ENCODE measurements around the gene KNOP1. TPM values are rescaled to one million over a fixed set of nuclear protein-coding genes. Genes with fewer than 3 reads are reported as not detected.

The KNOP1 gene
- total RNA-seq, 6 experiments from 2014 or later: 11.0 to 16.3 (median 13.9) TPM

DNA sequence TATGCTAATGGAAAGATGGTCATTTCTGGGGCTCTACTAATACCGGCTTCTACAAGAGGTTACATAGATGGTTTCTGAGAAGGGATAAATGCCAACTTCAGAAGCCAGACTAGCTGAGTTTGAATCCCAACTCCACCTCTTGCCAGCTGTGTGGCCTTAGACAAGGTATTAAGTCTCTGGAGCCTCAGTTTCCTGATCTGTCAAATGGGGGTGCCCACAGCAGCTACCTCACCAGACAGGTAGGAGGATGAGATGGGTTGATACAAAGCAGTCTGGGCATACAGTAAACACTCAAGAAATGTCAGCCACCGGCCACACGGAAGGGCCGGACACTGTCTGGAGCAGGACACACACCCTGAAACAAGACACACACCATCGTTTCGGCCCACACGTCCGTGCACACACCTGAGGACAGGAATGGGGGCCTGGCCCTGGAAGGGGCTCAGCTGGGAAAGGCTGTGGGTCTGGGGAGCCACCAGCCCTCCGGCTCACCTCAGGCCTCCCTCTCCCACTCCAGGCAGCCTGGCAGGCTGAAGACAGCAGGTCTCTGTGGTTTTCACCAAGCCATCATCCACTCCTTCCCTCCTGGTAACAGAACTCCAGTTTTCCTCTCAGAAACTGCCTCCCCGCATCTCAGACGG is 5.5 kb downstream of the KNOP1 start:
- H3K4me3 Mint-ChIP-seq: no peak overlapping the region
- H3K27ac Mint-ChIP-seq: no peak overlapping the region
- H3K36me3 Mint-ChIP-seq (ENCODE audit: low read depth): peaks cover 22% of the 10 kb centered on the region
- no peak for DNase-seq
- TF ChIP-seq, protein P1, sequence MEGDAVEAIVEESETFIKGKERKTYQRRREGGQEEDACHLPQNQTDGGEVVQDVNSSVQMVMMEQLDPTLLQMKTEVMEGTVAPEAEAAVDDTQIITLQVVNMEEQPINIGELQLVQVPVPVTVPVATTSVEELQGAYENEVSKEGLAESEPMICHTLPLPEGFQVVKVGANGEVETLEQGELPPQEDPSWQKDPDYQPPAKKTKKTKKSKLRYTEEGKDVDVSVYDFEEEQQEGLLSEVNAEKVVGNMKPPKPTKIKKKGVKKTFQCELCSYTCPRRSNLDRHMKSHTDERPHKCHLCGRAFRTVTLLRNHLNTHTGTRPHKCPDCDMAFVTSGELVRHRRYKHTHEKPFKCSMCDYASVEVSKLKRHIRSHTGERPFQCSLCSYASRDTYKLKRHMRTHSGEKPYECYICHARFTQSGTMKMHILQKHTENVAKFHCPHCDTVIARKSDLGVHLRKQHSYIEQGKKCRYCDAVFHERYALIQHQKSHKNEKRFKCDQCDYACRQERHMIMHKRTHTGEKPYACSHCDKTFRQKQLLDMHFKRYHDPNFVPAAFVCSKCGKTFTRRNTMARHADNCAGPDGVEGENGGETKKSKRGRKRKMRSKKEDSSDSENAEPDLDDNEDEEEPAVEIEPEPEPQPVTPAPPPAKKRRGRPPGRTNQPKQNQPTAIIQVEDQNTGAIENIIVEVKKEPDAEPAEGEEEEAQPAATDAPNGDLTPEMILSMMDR (IDR thresholded peaks at IDR 0.05): no peak
- no peaks in the 10 kb centered on the region; the same call in 1 of the 2 replicates for H3K27me3 Mint-ChIP-seq (ENCODE audit: insufficient read depth)
- H3K4me1 Mint-ChIP-seq (ENCODE audit: low read depth): peaks cover 20% of the 10 kb centered on the region
- H3K9me3 Mint-ChIP-seq: no peaks in the 10 kb centered on the region

DNA sequence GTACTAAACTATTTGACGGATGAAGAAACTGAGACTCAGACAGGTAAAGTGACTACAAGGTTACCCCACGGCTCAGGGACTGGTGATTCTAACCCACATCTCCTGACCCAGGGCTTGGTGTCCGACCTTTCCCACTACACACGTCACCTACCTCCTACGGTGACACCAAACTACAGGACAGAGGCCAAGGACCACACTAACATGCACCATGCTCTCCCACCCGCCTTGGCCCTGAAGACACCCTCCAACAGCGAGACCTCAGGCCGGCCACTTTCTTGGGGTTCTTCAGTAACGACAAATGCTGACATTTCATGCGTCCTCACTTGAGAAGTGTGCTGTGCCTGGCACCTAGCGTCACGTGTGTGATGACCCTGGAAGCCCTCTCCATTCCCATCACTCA is 6.4 kb downstream of the KNOP1 start:
- TF ChIP-seq, protein P1 (IDR thresholded peaks at IDR 0.05): no peak
- Mint-ChIP-seq H3K4me3 (no peak overlapping the region), H3K27me3 (ENCODE audit: insufficient read depth) (no peaks in the 10 kb centered on the region; the same call in 1 of the 2 replicates), H3K4me1 (ENCODE audit: low read depth) (peaks cover 13% of the 10 kb centered on the region), H3K36me3 (ENCODE audit: low read depth) (peaks cover 22% of the 10 kb centered on the region), H3K9me3 (no peaks in the 10 kb centered on the region), H3K27ac (no peak overlapping the region)
- DNase-seq: no peak

DNA sequence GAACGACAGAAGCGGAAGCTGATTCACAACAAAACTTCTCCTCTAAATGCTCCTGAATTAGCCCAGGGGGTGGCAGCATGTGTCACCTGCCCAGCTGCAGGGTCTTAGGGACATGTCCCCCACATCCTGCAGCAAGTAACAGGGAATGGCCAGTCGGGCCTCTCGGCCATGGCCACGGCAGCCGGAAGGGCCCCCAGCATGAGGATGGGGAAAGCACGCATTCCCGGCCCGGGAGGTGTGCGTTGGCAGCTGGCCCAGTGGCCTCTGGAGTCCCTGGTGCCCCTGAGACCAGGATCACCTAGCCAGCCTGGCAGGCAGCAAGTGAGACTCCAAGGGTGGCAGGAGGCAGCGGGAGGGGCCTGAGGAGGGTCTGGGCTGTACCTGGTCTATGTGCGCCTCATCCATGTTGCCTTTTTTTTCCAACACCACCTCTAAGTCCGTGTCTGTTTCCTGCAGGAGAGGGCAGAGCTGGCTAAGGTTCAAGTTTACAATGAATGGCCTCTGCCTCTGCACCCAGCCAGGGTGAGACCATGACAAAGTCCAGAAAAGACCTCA is 7.0 kb downstream of the KNOP1 start:
- H3K9me3 Mint-ChIP-seq: no peaks in the 10 kb centered on the region
- H3K4me3 Mint-ChIP-seq: no peak overlapping the region
- H3K27me3 Mint-ChIP-seq (ENCODE audit: insufficient read depth): no peaks in the 10 kb centered on the region; the same call in 1 of the 2 replicates
- no peak for DNase-seq
- peaks cover 7% of the 10 kb centered on the region for H3K4me1 Mint-ChIP-seq (ENCODE audit: low read depth)
- H3K36me3 Mint-ChIP-seq (ENCODE audit: low read depth): peaks cover 23% of the 10 kb centered on the region
- TF ChIP-seq, protein P1 (IDR thresholded peaks at IDR 0.05): no peak
- H3K27ac Mint-ChIP-seq: no peak overlapping the region

DNA sequence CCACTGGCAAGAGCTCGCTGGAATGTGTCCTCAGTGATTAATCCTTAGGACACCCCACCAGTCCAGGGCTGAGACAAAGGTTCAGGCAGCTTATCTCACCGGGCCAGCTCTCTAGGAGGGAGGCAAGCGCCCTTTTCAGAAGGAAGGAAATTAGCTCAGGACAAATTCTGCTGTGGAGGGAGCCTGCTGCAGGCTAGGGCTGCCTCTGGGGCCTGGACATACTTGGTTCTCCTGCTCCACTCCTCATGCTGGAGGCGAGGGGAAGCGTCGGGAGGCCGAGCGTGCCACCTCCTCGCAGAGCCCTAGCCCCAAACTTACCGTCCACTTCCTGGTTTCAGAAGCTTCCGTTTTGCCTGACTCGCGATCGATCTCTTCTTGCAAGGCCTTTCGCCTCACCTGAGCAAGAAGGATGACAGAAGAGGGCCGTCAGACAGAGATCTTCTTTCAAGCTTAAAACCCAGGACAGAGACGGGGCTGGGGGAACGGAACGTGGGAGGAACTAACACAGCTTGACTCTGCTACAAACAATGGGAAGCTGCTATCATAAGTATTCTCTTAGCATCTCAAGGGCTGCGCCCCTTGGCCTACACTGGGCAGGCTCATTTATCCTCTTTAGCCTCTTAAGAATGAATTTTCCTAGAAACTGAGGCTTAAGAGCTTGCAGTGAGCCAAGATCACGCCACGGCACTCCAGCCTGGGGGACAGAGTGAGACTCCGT is 7.7 kb downstream of the KNOP1 start:
- Mint-ChIP-seq H3K36me3 (ENCODE audit: low read depth) (peaks cover 29% of the 10 kb centered on the region), H3K27me3 (ENCODE audit: insufficient read depth) (no peaks in the 10 kb centered on the region; the same call in 1 of the 2 replicates), H3K4me3 (no peak overlapping the region), H3K9me3 (no peaks in the 10 kb centered on the region), H3K4me1 (ENCODE audit: low read depth) (no peaks in the 10 kb centered on the region; the same call in 1 of the 2 replicates), H3K27ac (no peak overlapping the region)
- TF ChIP-seq, protein P1 (IDR thresholded peaks at IDR 0.05): no peak
- DNase-seq: no peak

DNA sequence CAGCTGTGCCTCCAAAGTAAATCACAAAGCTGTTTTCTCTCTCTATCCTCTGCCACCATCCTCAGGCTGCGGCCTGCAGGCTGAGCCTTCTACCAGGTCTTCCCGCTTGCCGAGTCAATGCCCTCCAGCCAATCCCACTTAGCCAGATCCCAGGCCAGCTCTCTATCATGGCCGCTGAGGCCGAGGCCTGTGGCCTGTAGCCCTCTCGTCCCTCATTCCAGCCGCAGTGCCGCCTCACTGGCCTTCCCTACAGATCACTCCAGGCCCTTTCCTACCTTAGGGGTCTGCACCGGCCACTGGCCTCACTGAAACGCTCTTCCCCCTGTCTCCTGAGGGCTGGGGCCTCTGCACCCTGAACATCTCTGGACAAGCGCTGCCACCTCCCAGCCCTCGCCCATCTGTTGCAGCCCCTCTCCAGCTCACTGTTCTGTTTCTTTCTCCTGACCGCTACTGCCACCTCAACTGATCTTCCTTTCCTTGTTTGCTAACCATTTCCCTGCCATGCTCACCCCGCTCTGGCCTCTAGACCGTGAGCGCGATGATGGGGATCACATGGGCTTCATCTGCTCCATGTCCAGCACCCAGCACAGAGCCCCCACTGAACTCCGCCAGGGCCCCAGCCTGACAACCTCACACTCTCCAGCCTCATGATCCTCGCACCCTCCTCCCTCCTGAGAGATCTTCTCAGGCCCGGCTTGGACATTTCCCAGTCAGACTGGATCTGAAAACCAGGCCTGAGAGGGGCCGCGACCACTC is 8.5 kb downstream of the KNOP1 start:
- TF ChIP-seq, protein P1 (IDR thresholded peaks at IDR 0.05): no peak
- Mint-ChIP-seq H3K4me1 (ENCODE audit: low read depth) (peaks cover 8% of the 10 kb centered on the region), H3K36me3 (ENCODE audit: low read depth) (peaks cover 32% of the 10 kb centered on the region), H3K9me3 (no peaks in the 10 kb centered on the region), H3K27me3 (ENCODE audit: insufficient read depth) (peaks cover 2% of the 10 kb centered on the region), H3K27ac (no peak overlapping the region; the same call in 1 of the 2 replicates), H3K4me3 (no peak overlapping the region)
- DNase-seq: no peak
